ENCODE results near the gene AGAP2. TPM values are rescaled to one million over a fixed set of nuclear protein-coding genes. Genes with fewer than 3 reads are reported as not detected.

AGAP2 gene
- total and polyA plus RNA-seq, 2 of the 8 experiments (the other 6 are each of a cell fraction or from before 2014, with no cell fraction given) = 1.5 TPM

GRCh38 chr12:57737467-57738460 is 778 bp downstream of the AGAP2 start (continued):
- TF ChIP-seq CTCF (IDR thresholded peaks at IDR 0.05; ENCODE audit: control extremely low read depth in 1 of 3, insufficient read depth in 1 of 3, low read depth in 1 of 3, low read length in 3 of 3) (peak; percentile 26 to 41 (median 38)), RAD21 (IDR thresholded peaks at IDR 0.05 in 1 of 2, conservative IDR thresholded peaks at IDR 0.05 in 1 of 2; ENCODE audit: low read depth in 2 of 2, low read length in 2 of 2) (peak; percentile 17 to 33; a peak in 2 of 4 replicates), ZNF274 (IDR thresholded peaks at IDR 0.05; ENCODE audit: borderline replicate concordance, extremely low read depth, low read length) (no peak), GTF2F1 (IDR thresholded peaks at IDR 0.05; ENCODE audit: borderline replicate concordance, low read depth, low read length) (no peak)
